ENCODE measurements around the gene PRDX3. TPM values are rescaled to one million over a fixed set of nuclear protein-coding genes. Genes with fewer than 3 reads are reported as not detected.

PRDX3 gene
- 100 to 1,000 TPM; 222 to 246 TPM for total RNA-seq

- DNase-seq (ENCODE audit: low spot score in 2 of 2), result peak; percentile 91 to 95
- H3K36me3 Mint-ChIP-seq, result peaks cover 19 to 24% of the 10 kb centered on the region in 2 donors
- H3K27ac Mint-ChIP-seq, result peak within 1 kb of the TSS; percentile 99
- H3K9me3 Mint-ChIP-seq, result no peaks in the 10 kb centered on the region
- ATAC-seq, result peak; percentile 87 to 91
These were observed at the start of gene PRDX3 for GRCh38 chr10:119178372-119179119. PRDX3 (minus strand) TSS chr10:119178812; CDS start chr10:119178790, 22 bp downstream.

- peaks cover 8 to 26% of the 10 kb centered on the region in 2 donors for H3K9me3 Mint-ChIP-seq
- ATAC-seq (no peak), DNase-seq (ENCODE audit: low spot score in 2 of 2) (no peak)
- H3K36me3 Mint-ChIP-seq, result peaks cover 14 to 42% of the 10 kb centered on the region in 2 donors
- no peak overlapping the region for H3K27ac Mint-ChIP-seq
These were observed 49.2 kb upstream of the PRDX3 start for GRCh38 chr10:119227825-119228224.

- Mint-ChIP-seq H3K9me3 (peaks cover 0 to 5% of the 10 kb centered on the region in 2 donors), H3K36me3 (peaks cover 4 to 16% of the 10 kb centered on the region in 2 donors), H3K27ac (no peak overlapping the region)
- DNase-seq (ENCODE audit: low spot score in 2 of 2) (no peak), ATAC-seq (no peak)
These were observed 46.6 kb upstream of the PRDX3 start for GRCh38 chr10:119225083-119225658.

GRCh38 chr10:119222966-119223386 lies 44.4 kb upstream of the PRDX3 start:
- DNase-seq (ENCODE audit: low spot score in 2 of 2) (no peak), ATAC-seq (no peak)
- Mint-ChIP-seq H3K36me3 (peaks cover 0 to 7% of the 10 kb centered on the region in 2 donors), H3K27ac (no peak overlapping the region), H3K9me3 (no peaks in the 10 kb centered on the region)

- H3K9me3 Mint-ChIP-seq, result no peaks in the 10 kb centered on the region
- ATAC-seq (no peak), DNase-seq (ENCODE audit: low spot score in 2 of 2) (no peak)
- peak overlapping the region in 1 of 2 donors; percentile 58 for H3K27ac Mint-ChIP-seq
- H3K36me3 Mint-ChIP-seq, result peaks cover 0 to 7% of the 10 kb centered on the region in 2 donors
These were observed 43.9 kb upstream of the PRDX3 start for GRCh38 chr10:119222537-119222936.

GRCh38 chr10:119221666-119222065 lies 43.1 kb upstream of the PRDX3 start:
- Mint-ChIP-seq H3K9me3 (no peaks in the 10 kb centered on the region), H3K27ac (peak overlapping the region in 1 of 2 donors; percentile 58), H3K36me3 (peaks cover 0 to 7% of the 10 kb centered on the region in 2 donors)
- peak; percentile 71 to 95 for ATAC-seq
- DNase-seq (ENCODE audit: low spot score in 2 of 2), result no peak

GRCh38 chr10:119221201-119221600 lies 42.6 kb upstream of the PRDX3 start:
- peaks cover 0 to 7% of the 10 kb centered on the region in 2 donors for H3K36me3 Mint-ChIP-seq
- H3K9me3 Mint-ChIP-seq, result no peaks in the 10 kb centered on the region
- DNase-seq (ENCODE audit: low spot score in 2 of 2) (no peak), ATAC-seq (no peak)
- H3K27ac Mint-ChIP-seq, result no peak overlapping the region

GRCh38 chr10:119219871-119220270 lies 41.3 kb upstream of the PRDX3 start:
- ATAC-seq (no peak), DNase-seq (ENCODE audit: low spot score in 2 of 2) (no peak)
- peaks cover 0 to 7% of the 10 kb centered on the region in 2 donors for H3K36me3 Mint-ChIP-seq
- no peaks in the 10 kb centered on the region for H3K9me3 Mint-ChIP-seq
- no peak overlapping the region for H3K27ac Mint-ChIP-seq

- ATAC-seq (no peak), DNase-seq (ENCODE audit: low spot score in 2 of 2) (no peak)
- no peak overlapping the region for H3K27ac Mint-ChIP-seq
- H3K36me3 Mint-ChIP-seq, result peaks cover 0 to 7% of the 10 kb centered on the region in 2 donors
- H3K9me3 Mint-ChIP-seq, result no peaks in the 10 kb centered on the region
These were observed 39.4 kb upstream of the PRDX3 start for GRCh38 chr10:119217991-119218490.

GRCh38 chr10:119217401-119217800 lies 38.8 kb upstream of the PRDX3 start:
- Mint-ChIP-seq H3K27ac (no peak overlapping the region), H3K9me3 (no peaks in the 10 kb centered on the region), H3K36me3 (peaks cover 6 to 14% of the 10 kb centered on the region in 2 donors)
- DNase-seq (ENCODE audit: low spot score in 2 of 2) (no peak), ATAC-seq (no peak)

GRCh38 chr10:119216127-119216526 lies 37.5 kb upstream of the PRDX3 start:
- DNase-seq (ENCODE audit: low spot score in 2 of 2) (no peak), ATAC-seq (no peak)
- Mint-ChIP-seq H3K9me3 (no peaks in the 10 kb centered on the region), H3K27ac (no peak overlapping the region), H3K36me3 (peaks cover 8 to 18% of the 10 kb centered on the region in 2 donors)

- no peaks in the 10 kb centered on the region for H3K9me3 Mint-ChIP-seq
- no peak for DNase-seq (ENCODE audit: low spot score in 2 of 2)
- ATAC-seq, result no peak
- H3K36me3 Mint-ChIP-seq, result peaks cover 8 to 18% of the 10 kb centered on the region in 2 donors
- peak overlapping the region in 1 of 2 donors; percentile 53 for H3K27ac Mint-ChIP-seq
These were observed 36.8 kb upstream of the PRDX3 start for GRCh38 chr10:119215371-119215770.

- Mint-ChIP-seq H3K9me3 (no peaks in the 10 kb centered on the region), H3K27ac (peak overlapping the region; percentile 93 to 98), H3K36me3 (peaks cover 8 to 11% of the 10 kb centered on the region in 2 donors)
- no peak for ATAC-seq
- peak in 1 of 2 donors; percentile 52 for DNase-seq (ENCODE audit: low spot score in 2 of 2)
These were observed 33.2 kb upstream of the PRDX3 start for GRCh38 chr10:119211625-119212441.

GRCh38 chr10:119211176-119211575 lies 32.6 kb upstream of the PRDX3 start:
- peak overlapping the region; percentile 93 to 98 for H3K27ac Mint-ChIP-seq
- H3K36me3 Mint-ChIP-seq, result peaks cover 12 to 15% of the 10 kb centered on the region in 2 donors
- ATAC-seq (no peak), DNase-seq (ENCODE audit: low spot score in 2 of 2) (no peak)
- no peaks in the 10 kb centered on the region for H3K9me3 Mint-ChIP-seq

GRCh38 chr10:119210633-119211032 lies 32.0 kb upstream of the PRDX3 start:
- Mint-ChIP-seq H3K9me3 (no peaks in the 10 kb centered on the region), H3K27ac (peak overlapping the region; percentile 93 to 98), H3K36me3 (peaks cover 14 to 16% of the 10 kb centered on the region in 2 donors)
- ATAC-seq, result no peak
- DNase-seq (ENCODE audit: low spot score in 2 of 2), result no peak

- H3K27ac Mint-ChIP-seq, result peak overlapping the region; percentile 90 to 92
- ATAC-seq, result no peak
- peak in 1 of 2 donors; percentile 54 for DNase-seq (ENCODE audit: low spot score in 2 of 2)
- H3K9me3 Mint-ChIP-seq, result no peaks in the 10 kb centered on the region
- peaks cover 14 to 16% of the 10 kb centered on the region in 2 donors for H3K36me3 Mint-ChIP-seq
These were observed 31.2 kb upstream of the PRDX3 start for GRCh38 chr10:119209736-119210355.

Data from activated naive CD4-positive, alpha-beta T cell treated with anti-CD3 and anti-CD28 coated beads, Interleukin-2, amount 50 U/mL, for 72 hours (primary cell).